ENCODE measurements around the gene OAS1. TPM values are rescaled to one million over a fixed set of nuclear protein-coding genes. Genes with fewer than 3 reads are reported as not detected.
A peak's percentile ranks its signal among the peaks of the same experiment; 100 is the strongest.

Gene OAS1
- total and polyA plus RNA-seq, 2 of the 8 experiments (the other 6 are each of a cell fraction or from before 2014, with no cell fraction given), result 0.23 TPM; not detected in 1

GRCh38 chr12:112928978-112929377 is 22.2 kb downstream of the OAS1 start:
- Histone ChIP-seq H3K4ac (replicated peaks; ENCODE audit: insufficient read length, low read depth, low read length) (no peak overlapping the region), H3K9me3 (ENCODE audit: insufficient read depth in 2 of 2, low read depth in 1 of 2, low read length in 1 of 2) (peaks cover 0 to 12% of the 10 kb centered on the region in 2 experiments; a peak in 2 of 4 replicates), H3K4me2 (ENCODE audit: insufficient read depth in 1 of 2, low read depth in 2 of 2, low read length in 2 of 2) (no peak overlapping the region), H2BK20ac (ENCODE audit: low read length) (no peak overlapping the region), H4K5ac (ENCODE audit: insufficient read length, low read depth, low read length) (no peak overlapping the region), H4K20me1 (replicated peaks in 1 of 2; ENCODE audit: control insufficient read depth in 1 of 2, insufficient read depth in 2 of 2, low read length in 2 of 2) (no peaks in the 10 kb centered on the region), H4K8ac (ENCODE audit: extremely low read depth, insufficient read depth, low read length) (no peak overlapping the region), H3K18ac (ENCODE audit: extremely low read depth, low read length) (no peak overlapping the region), H3K56ac (replicated peaks; ENCODE audit: insufficient read length, low read depth, low read length) (no peak overlapping the region), H3K79me1 (ENCODE audit: low read depth, low read length) (no peaks in the 10 kb centered on the region), H4K91ac (replicated peaks; ENCODE audit: insufficient read length, low read length) (no peak overlapping the region), H3K4me1 (replicated peaks in 1 of 4; ENCODE audit: control insufficient read depth in 3 of 4, insufficient read depth in 4 of 4, low read length in 3 of 4) (peaks cover 0 to 5% (median 0%) of the 10 kb centered on the region in 4 experiments; a peak in 2 of 7 replicates), H2BK15ac (ENCODE audit: low read length) (no peak overlapping the region), H3K79me2 (ENCODE audit: control insufficient read depth in 1 of 2, insufficient read depth in 2 of 2, low read length in 2 of 2) (no peaks in the 10 kb centered on the region), H2BK12ac (ENCODE audit: low read depth, low read length) (no peak overlapping the region), H3K23ac (ENCODE audit: insufficient read length) (no peak overlapping the region), H2AK5ac (ENCODE audit: low read depth, low read length) (no peak overlapping the region), H3K23me2 (ENCODE audit: low read depth, low read length) (no peaks in the 10 kb centered on the region), H2BK5ac (ENCODE audit: low read depth, low read length) (no peak overlapping the region), H2AFZ (ENCODE audit: low read length) (no peak overlapping the region), H2BK120ac (replicated peaks; ENCODE audit: low read depth, low read length) (no peak overlapping the region), H3K27ac (ENCODE audit: low read depth, low read length) (no peak overlapping the region), H3K27me3 (replicated peaks in 1 of 4; ENCODE audit: control insufficient read depth in 3 of 4, extremely low read depth in 1 of 4, insufficient read depth in 3 of 4, low read length in 3 of 4) (no peaks in the 10 kb centered on the region), H3K4me3 (ENCODE audit: extremely low read depth in 1 of 4, insufficient read depth in 2 of 4, low read depth in 3 of 4, low read length in 4 of 4) (no peak overlapping the region), H3K14ac (ENCODE audit: insufficient read length) (no peak overlapping the region), H3K36me3 (ENCODE audit: control insufficient read depth in 2 of 4, insufficient read depth in 4 of 4, low read length in 3 of 4) (no peaks in the 10 kb centered on the region), H3K9ac (replicated peaks in 1 of 4; ENCODE audit: extremely low read depth in 1 of 4, low read depth in 3 of 4, low read length in 3 of 4) (no peak overlapping the region)
- ChIA-PET CTCF (ENCODE audit: partially characterized antibody) (interaction anchor here (0.6 to 1.8 kb wide), 9 partner anchors 9 to 478 kb away, joined by 3 to 7 read pairs (median 3); partner anchors contain the start of gene OAS3), POLR2A (ENCODE audit: partially characterized antibody) (no interaction called here)
- 85% methylated on average over 1 of the region's 1 CpG; no CpG with 5 or more reads in 1 of the 2 experiments for WGBS, 2 experiments (ENCODE audit: extremely low coverage in 1 of 2, insufficient coverage in 1 of 2, insufficient read length in 1 of 2, insufficient replicate concordance in 2 of 2, low coverage in 1 of 2, low lambda C conversion rate in 2 of 2, missing lambda C conversion rate in 1 of 2)
- FAIRE-seq (no peak), DNase-seq (ENCODE audit: low read depth in 1 of 2, low spot score in 2 of 2) (no peak)
- TF ChIP-seq CEBPB (IDR thresholded peaks at IDR 0.05; ENCODE audit: low read depth, low read length) (no peak), RAD21 (IDR thresholded peaks at IDR 0.05 in 1 of 2, conservative IDR thresholded peaks at IDR 0.05 in 1 of 2; ENCODE audit: low read depth in 2 of 2, low read length in 2 of 2) (peak; percentile 57 to 74), CTCF (IDR thresholded peaks at IDR 0.05; ENCODE audit: control extremely low read depth in 1 of 3, insufficient read depth in 1 of 3, low read depth in 1 of 3, low read length in 3 of 3) (peak; percentile 37 to 60 (median 48))
